HL-60 (cell line): ENCODE results near the gene HES5.

Experiments used
- DNase-seq, 2 experiments: peaks; one replicate each; pipeline ENCODE4 v3.0.0-alpha.2; 2010 to 2020; ENCODE audit warnings: low read depth in 1 of 2, low spot score in 1 of 2
- H3K27ac ChIP-seq: fragments of 250-450 bp; sonication (Bioruptor Pico); replicated peaks from 2 replicates; pipeline ENCODE4 v1.5.1; 2020; ENCODE audit warnings: mild to moderate bottlenecking, moderate library complexity
- H3K27me3 ChIP-seq: fragments of 250-450 bp; sonication (Bioruptor Pico); 2 replicates; pipeline ENCODE4 v1.5.1; 2021; ENCODE audit warnings: mild to moderate bottlenecking, moderate library complexity; ENCODE audit not compliant: insufficient read depth, poor library complexity, severe bottlenecking
- H3K4me3 ChIP-seq: replicated peaks from 2 replicates; pipeline ENCODE4 v1.5.1; 2011; ENCODE audit warnings: mild to moderate bottlenecking, control low read depth, low read length; ENCODE audit not compliant: insufficient read depth
- GABPA ChIP-seq: IDR thresholded peaks from 2 replicates; pipeline ENCODE4 v1.6.1; 2012; ENCODE audit warnings: low read depth
- POLR2AphosphoS5 ChIP-seq: IDR thresholded peaks from 2 replicates; pipeline ENCODE4 v1.6.1; 2012; ENCODE audit warnings: low read depth
- SPI1 ChIP-seq: IDR thresholded peaks from 2 replicates; pipeline ENCODE4 v1.6.1; 2012; ENCODE audit warnings: low read depth, mild to moderate bottlenecking, borderline replicate concordance
- TF ChIP-seq, protein P1 (sequence below): IDR thresholded peaks from one replicate; pipeline ENCODE4 v1.5.1; 2011; ENCODE audit warnings: low read length, control low read depth, inconsistent platforms; ENCODE audit not compliant: insufficient read depth
- TF ChIP-seq, protein P2 (sequence below): IDR thresholded peaks from 2 replicates; pipeline ENCODE4 v1.6.1; 2012; ENCODE audit warnings: low read depth; ENCODE audit not compliant: insufficient replicate concordance

HES5 gene

DNA sequence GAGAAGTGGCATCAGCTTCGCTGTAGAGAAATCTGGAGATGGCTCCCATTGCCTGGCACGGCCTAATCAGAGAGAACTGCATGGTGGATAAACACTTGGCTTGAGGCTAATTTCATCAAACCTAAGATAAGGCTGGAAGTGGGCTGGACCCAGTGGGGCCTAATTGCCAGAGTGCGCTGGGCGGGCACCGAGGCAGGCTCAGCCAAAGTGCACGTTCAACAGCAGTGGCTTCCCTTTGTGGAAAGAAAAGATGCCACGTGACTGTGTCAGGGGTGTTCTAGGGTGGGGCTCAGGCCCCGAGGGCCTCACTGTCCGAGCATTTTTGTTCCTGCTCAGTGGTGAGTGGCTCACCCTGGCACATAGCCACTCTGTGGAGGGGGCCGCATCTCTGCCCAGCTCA lies 48.2 kb downstream of the HES5 start:
- no peaks in the 10 kb centered on the region for H3K27me3 ChIP-seq
- TF ChIP-seq, protein P1, sequence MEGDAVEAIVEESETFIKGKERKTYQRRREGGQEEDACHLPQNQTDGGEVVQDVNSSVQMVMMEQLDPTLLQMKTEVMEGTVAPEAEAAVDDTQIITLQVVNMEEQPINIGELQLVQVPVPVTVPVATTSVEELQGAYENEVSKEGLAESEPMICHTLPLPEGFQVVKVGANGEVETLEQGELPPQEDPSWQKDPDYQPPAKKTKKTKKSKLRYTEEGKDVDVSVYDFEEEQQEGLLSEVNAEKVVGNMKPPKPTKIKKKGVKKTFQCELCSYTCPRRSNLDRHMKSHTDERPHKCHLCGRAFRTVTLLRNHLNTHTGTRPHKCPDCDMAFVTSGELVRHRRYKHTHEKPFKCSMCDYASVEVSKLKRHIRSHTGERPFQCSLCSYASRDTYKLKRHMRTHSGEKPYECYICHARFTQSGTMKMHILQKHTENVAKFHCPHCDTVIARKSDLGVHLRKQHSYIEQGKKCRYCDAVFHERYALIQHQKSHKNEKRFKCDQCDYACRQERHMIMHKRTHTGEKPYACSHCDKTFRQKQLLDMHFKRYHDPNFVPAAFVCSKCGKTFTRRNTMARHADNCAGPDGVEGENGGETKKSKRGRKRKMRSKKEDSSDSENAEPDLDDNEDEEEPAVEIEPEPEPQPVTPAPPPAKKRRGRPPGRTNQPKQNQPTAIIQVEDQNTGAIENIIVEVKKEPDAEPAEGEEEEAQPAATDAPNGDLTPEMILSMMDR = no peak
- TF ChIP-seq, protein P2, sequence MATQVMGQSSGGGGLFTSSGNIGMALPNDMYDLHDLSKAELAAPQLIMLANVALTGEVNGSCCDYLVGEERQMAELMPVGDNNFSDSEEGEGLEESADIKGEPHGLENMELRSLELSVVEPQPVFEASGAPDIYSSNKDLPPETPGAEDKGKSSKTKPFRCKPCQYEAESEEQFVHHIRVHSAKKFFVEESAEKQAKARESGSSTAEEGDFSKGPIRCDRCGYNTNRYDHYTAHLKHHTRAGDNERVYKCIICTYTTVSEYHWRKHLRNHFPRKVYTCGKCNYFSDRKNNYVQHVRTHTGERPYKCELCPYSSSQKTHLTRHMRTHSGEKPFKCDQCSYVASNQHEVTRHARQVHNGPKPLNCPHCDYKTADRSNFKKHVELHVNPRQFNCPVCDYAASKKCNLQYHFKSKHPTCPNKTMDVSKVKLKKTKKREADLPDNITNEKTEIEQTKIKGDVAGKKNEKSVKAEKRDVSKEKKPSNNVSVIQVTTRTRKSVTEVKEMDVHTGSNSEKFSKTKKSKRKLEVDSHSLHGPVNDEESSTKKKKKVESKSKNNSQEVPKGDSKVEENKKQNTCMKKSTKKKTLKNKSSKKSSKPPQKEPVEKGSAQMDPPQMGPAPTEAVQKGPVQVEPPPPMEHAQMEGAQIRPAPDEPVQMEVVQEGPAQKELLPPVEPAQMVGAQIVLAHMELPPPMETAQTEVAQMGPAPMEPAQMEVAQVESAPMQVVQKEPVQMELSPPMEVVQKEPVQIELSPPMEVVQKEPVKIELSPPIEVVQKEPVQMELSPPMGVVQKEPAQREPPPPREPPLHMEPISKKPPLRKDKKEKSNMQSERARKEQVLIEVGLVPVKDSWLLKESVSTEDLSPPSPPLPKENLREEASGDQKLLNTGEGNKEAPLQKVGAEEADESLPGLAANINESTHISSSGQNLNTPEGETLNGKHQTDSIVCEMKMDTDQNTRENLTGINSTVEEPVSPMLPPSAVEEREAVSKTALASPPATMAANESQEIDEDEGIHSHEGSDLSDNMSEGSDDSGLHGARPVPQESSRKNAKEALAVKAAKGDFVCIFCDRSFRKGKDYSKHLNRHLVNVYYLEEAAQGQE = no peak
- TF ChIP-seq SPI1 (no peak), POLR2AphosphoS5 (no peak), GABPA (no peak)
- DNase-seq = no peak
- no peak overlapping the region for H3K4me3 ChIP-seq
- H3K27ac ChIP-seq = no peak overlapping the region

DNA sequence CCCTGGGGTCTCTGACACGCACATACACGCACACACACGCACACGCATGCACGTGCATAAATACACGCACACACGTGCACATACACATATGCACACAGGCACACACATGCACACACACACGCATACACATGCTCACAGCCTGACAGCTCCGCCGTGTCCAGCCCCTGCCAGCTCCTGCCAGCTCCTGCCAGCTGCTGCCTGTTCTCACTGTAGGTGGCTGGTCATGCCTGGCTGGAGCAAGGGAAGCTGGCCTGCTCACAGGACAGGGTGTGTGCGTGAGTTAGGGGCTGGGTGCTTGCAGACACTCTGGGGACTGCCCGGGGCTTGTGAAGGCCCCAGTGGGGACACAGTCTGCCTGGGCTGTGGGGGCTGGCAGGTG lies 49.1 kb downstream of the HES5 start:
- no peak for DNase-seq

DNA sequence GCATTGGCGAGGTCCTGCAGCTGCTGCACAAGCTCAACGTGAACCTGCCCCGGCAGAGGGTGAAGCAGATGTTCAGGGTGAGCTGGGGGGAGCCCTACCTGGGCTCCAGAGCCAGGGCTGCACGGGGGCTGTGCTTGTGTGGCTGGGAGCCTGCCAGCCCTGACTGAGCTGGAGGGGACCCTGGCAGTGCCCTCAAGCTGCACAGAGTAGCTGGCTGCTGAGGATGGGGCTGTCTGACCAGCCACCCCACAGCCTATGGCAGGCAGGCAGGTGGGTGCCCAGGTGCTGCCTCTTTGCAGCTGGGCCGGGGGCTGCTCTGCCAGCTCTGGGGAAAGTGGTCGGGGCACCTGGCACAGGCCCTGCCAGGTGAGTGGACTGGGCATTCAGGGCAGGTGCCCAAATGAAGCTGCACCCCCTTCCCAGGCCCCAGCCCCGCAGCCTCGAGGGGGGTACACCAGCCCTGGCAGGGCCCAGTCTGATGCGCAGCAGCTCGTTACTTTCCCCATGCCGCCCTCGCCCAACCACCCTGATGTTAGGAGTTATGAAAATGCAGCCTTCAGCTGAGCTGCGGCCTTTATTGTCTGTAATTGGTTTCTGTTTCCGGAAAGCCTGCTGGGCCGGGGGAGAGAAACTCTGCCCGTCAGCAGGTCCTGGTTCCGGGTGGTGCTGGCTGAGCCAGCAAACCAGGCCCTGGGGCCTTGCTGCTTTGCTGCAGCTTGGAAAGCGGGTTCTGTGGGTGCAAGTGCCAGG lies 49.7 kb downstream of the HES5 start:
- H3K27ac ChIP-seq = no peak overlapping the region
- no peaks in the 10 kb centered on the region for H3K27me3 ChIP-seq
- no peak for DNase-seq
- TF ChIP-seq GABPA (no peak), SPI1 (no peak), POLR2AphosphoS5 (no peak)
- TF ChIP-seq, protein P2 = no peak
- TF ChIP-seq, protein P1 = no peak
- H3K4me3 ChIP-seq = no peak overlapping the region

More for the DNA sequence above, 49.1 kb downstream of the HES5 start:
- H3K27me3 ChIP-seq = no peaks in the 10 kb centered on the region
- TF ChIP-seq SPI1 (no peak), POLR2AphosphoS5 (no peak), GABPA (no peak)
- no peak overlapping the region for H3K4me3 ChIP-seq
- H3K27ac ChIP-seq = no peak overlapping the region

DNA sequence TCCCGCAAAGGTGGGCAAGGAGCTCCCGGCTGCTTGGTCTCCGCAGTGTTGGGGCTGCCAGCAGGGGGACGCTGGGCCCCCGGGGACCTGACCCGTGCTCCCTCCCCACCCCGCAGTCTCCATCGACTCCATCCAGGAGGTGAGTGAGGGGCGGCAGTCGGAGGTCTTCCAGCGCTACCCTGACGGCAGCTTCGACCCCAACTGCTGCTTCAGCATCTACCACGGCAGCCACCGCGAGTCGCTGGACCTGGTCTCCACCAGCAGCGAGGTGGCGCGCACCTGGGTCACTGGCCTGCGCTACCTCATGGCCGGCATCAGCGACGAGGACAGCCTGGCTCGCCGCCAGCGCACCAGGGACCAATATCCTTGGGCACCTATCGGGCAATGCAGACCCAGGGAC lies 50.4 kb downstream of the HES5 start:
- Histone ChIP-seq H3K27ac (no peak overlapping the region), H3K27me3 (no peaks in the 10 kb centered on the region), H3K4me3 (no peak overlapping the region)
- DNase-seq = no peak
- TF ChIP-seq, protein P2 = no peak
- TF ChIP-seq, protein P1 = no peak
- TF ChIP-seq POLR2AphosphoS5 = no peak
- no peak for TF ChIP-seq GABPA
- no peak for TF ChIP-seq SPI1
